CD14-positive monocyte (primary cell): Measurements from ENCODE around the gene LRP6. TPM values are rescaled to one million over a fixed set of nuclear protein-coding genes. Genes with fewer than 3 reads are reported as not detected.

Experiments used
- DNase-seq, 3 donors: peaks; one replicate each; pipeline ENCODE4 v3.0.0-alpha.2; 2011 to 2022
- H2AFZ ChIP-seq: 2 replicates; pipeline ENCODE4 v1.6.0; 2012; ENCODE audit warnings: mild to moderate bottlenecking, low read depth, low read length, inconsistent platforms; ENCODE audit not compliant: insufficient read depth, poor library complexity, severe bottlenecking
- H3K27ac ChIP-seq, 2 donors: 1 replicate in 1 of 2; 2 replicates in 1 of 2; pipeline ENCODE4 v1.5.1; 2012 to 2013; ENCODE audit warnings: low read length in 2 of 2, control low read depth in 1 of 2, inconsistent platforms in 1 of 2, low read depth in 1 of 2, mild to moderate bottlenecking in 1 of 2
- H3K27me3 ChIP-seq, 2 donors: one replicate each; pipeline versions ENCODE4 v1.6.0 to v1.6.1; 2011 to 2013; ENCODE audit warnings: low read length in 2 of 2; ENCODE audit not compliant: control insufficient read depth in 2 of 2, insufficient read depth in 2 of 2
- H3K36me3 ChIP-seq, 2 donors: replicated peaks in 1 of 2; 1 replicate in 1 of 2; 2 replicates in 1 of 2; pipeline versions ENCODE4 v1.5.1 to v1.6.1; 2012 to 2013; ENCODE audit warnings: low read length in 2 of 2, control low read depth in 1 of 2, inconsistent platforms in 1 of 2, mild to moderate bottlenecking in 1 of 2; ENCODE audit not compliant: insufficient read depth in 2 of 2, control insufficient read depth in 1 of 2
- H3K4me1 ChIP-seq, 2 donors: 1 replicate in 1 of 2; 2 replicates in 1 of 2; pipeline versions ENCODE4 v1.5.1 to v1.6.1; 2012 to 2013; ENCODE audit warnings: low read length in 2 of 2, control low read depth in 1 of 2, inconsistent platforms in 1 of 2, mild to moderate bottlenecking in 1 of 2, moderate library complexity in 1 of 2; ENCODE audit not compliant: insufficient read depth in 2 of 2, control insufficient read depth in 1 of 2
- H3K4me2 ChIP-seq: replicated peaks from 2 replicates; pipeline ENCODE3; 2012; ENCODE audit warnings: low read length, moderate library complexity, mild to moderate bottlenecking; ENCODE audit not compliant: poor library complexity, severe bottlenecking; ENCODE audit errors: extremely low read depth
- H3K4me3 ChIP-seq, 3 experiments: fragments of 200-600 bp in 1 of 3; sonication (generic) in 1 of 3; replicated peaks in 1 of 3; 1 replicate in 2 of 3; 2 replicates in 1 of 3; pipeline ENCODE4 v1.5.1; 2011 to 2013; ENCODE audit warnings: low read length in 3 of 3, mild to moderate bottlenecking in 3 of 3, control low read depth in 2 of 3, low read depth in 2 of 3, inconsistent platforms in 1 of 3, moderate library complexity in 1 of 3
- H3K79me2 ChIP-seq: 2 replicates; pipeline ENCODE4 v1.6.0; 2012; ENCODE audit warnings: mild to moderate bottlenecking, control low read depth, inconsistent platforms, low read length, moderate library complexity; ENCODE audit not compliant: insufficient read depth
- H3K9ac ChIP-seq: 2 replicates; pipeline ENCODE4 v1.6.0; 2017; ENCODE audit warnings: low read length, mild to moderate bottlenecking; ENCODE audit not compliant: insufficient read depth, poor library complexity, severe bottlenecking
- H3K9me3 ChIP-seq, 2 donors: replicated peaks in 1 of 2; 1 replicate in 1 of 2; 2 replicates in 1 of 2; pipeline versions ENCODE4 v1.5.1 to v1.6.1; 2012 to 2013; ENCODE audit warnings: low read length in 2 of 2, control low read depth in 1 of 2; ENCODE audit not compliant: control insufficient read depth in 1 of 2, insufficient read depth in 1 of 2
- H4K20me1 ChIP-seq: 2 replicates; pipeline ENCODE4 v1.6.0; 2012; ENCODE audit warnings: mild to moderate bottlenecking, low read length, control low read depth, moderate library complexity; ENCODE audit not compliant: insufficient read depth
- H3K27ac Mint-ChIP-seq, 7 donors: one replicate each; pipeline ENCODE4 v1.8.0; 2020; ENCODE audit warnings: mild to moderate bottlenecking in 7 of 7, mixed read lengths in 7 of 7, moderate library complexity in 6 of 7, inconsistent platforms in 2 of 7
- H3K27me3 Mint-ChIP-seq, 3 donors: one replicate each; pipeline ENCODE4 v1.8.0; 2021 to 2022; ENCODE audit warnings: low read depth in 3 of 3, mild to moderate bottlenecking in 3 of 3, mixed read lengths in 3 of 3, moderate library complexity in 3 of 3, inconsistent platforms in 1 of 3
- H3K36me3 Mint-ChIP-seq, 2 donors: one replicate each; pipeline ENCODE4 v1.8.0; 2020; ENCODE audit warnings: mixed read lengths in 2 of 2, inconsistent platforms in 1 of 2, mild to moderate bottlenecking in 1 of 2
- H3K4me1 Mint-ChIP-seq: one replicate; pipeline ENCODE4 v1.8.0; 2020; ENCODE audit warnings: mild to moderate bottlenecking, mixed read lengths
- H3K4me3 Mint-ChIP-seq, 2 donors: one replicate each; pipeline ENCODE4 v1.8.0; 2020; ENCODE audit warnings: mild to moderate bottlenecking in 2 of 2, mixed read lengths in 2 of 2, moderate library complexity in 1 of 2
- H3K9me3 Mint-ChIP-seq, 7 donors: one replicate each; pipeline ENCODE4 v1.8.0; 2020 to 2022; ENCODE audit warnings: mixed read lengths in 7 of 7, mild to moderate bottlenecking in 6 of 7, moderate library complexity in 6 of 7, inconsistent platforms in 2 of 7
- WGBS: methylation state at CpG from one replicate; pipeline ENCODE4 v1.1.5; 2013; ENCODE audit warnings: missing lambda C conversion rate; ENCODE audit not compliant: insufficient coverage; 5-methylcytosine and 5-hydroxymethylcytosine counted together
- intact Hi-C, 2 donors: fragments of 100-400 bp; cut with micrococcal nuclease; formaldehyde crosslinking; loops; one replicate each; pipeline versions ENCODE4 v1.15.0 to v1.15.1; 2023
- polyA plus RNA-seq, 3 donors: library from polyadenylated mRNA; depleted of rRNA in 1 of 3; unstranded in 2 of 3; stranded (reverse) in 1 of 3; fragments of 300-500 nt in 2 of 3; fragments of >200 nt in 1 of 3; fragmentation: Illumina TruSeq in 2 of 3; gene quantifications; 1 replicate in 2 of 3; 2 replicates in 1 of 3; pipeline ENCODE4 v1.2.3, GENCODE V29; 2012 to 2021
- TF ChIP-seq, protein P1 (sequence below): fragments of 200-600 bp; IDR thresholded peaks from one replicate; pipeline ENCODE4 v1.8.0; 2022; ENCODE audit warnings: antibody characterized with exemption, mild to moderate bottlenecking

Gene LRP6
- polyA plus RNA-seq, 3 donors = 0.08 TPM; not detected in 2

- Histone ChIP-seq H3K79me2 (no peaks in the 10 kb centered on the region), H3K4me3 (no peak overlapping the region), H3K27me3 (no peaks in the 10 kb centered on the region), H3K27ac (no peak overlapping the region), H3K9me3 (peaks cover 0 to 12% of the 10 kb centered on the region in 2 donors), H2AFZ (no peak overlapping the region), H4K20me1 (no peaks in the 10 kb centered on the region), H3K36me3 (no peaks in the 10 kb centered on the region), H3K9ac (no peak overlapping the region), H3K4me1 (no peaks in the 10 kb centered on the region), H3K4me2 (no peak overlapping the region)
- no CpG with 5 or more reads among the region's 1 CpG for WGBS
- intact Hi-C loops = no loop called here
- Mint-ChIP-seq H3K4me1 (no peaks in the 10 kb centered on the region), H3K36me3 (no peaks in the 10 kb centered on the region), H3K4me3 (no peak overlapping the region), H3K9me3 (peaks cover 3 to 19% (median 10%) of the 10 kb centered on the region in 7 donors), H3K27ac (no peak overlapping the region), H3K27me3 (peaks cover 0 to 2% (median 0%) of the 10 kb centered on the region in 3 donors)
- TF ChIP-seq, protein P1, sequence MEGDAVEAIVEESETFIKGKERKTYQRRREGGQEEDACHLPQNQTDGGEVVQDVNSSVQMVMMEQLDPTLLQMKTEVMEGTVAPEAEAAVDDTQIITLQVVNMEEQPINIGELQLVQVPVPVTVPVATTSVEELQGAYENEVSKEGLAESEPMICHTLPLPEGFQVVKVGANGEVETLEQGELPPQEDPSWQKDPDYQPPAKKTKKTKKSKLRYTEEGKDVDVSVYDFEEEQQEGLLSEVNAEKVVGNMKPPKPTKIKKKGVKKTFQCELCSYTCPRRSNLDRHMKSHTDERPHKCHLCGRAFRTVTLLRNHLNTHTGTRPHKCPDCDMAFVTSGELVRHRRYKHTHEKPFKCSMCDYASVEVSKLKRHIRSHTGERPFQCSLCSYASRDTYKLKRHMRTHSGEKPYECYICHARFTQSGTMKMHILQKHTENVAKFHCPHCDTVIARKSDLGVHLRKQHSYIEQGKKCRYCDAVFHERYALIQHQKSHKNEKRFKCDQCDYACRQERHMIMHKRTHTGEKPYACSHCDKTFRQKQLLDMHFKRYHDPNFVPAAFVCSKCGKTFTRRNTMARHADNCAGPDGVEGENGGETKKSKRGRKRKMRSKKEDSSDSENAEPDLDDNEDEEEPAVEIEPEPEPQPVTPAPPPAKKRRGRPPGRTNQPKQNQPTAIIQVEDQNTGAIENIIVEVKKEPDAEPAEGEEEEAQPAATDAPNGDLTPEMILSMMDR = no peak
- DNase-seq = no peak
These were observed 68.7 kb downstream of the LRP6 start for GRCh38 chr12:12198124-12198523.

- intact Hi-C loops = no loop called here
- H3K4me3 ChIP-seq = no peak overlapping the region
- H3K9me3 ChIP-seq = peaks cover 0 to 12% of the 10 kb centered on the region in 2 donors
- DNase-seq = no peak
- H3K27ac ChIP-seq = no peak overlapping the region
- Mint-ChIP-seq H3K4me1 (no peaks in the 10 kb centered on the region), H3K9me3 (peaks cover 3 to 19% (median 10%) of the 10 kb centered on the region in 7 donors), H3K36me3 (no peaks in the 10 kb centered on the region), H3K27me3 (no peaks in the 10 kb centered on the region), H3K27ac (no peak overlapping the region), H3K4me3 (no peak overlapping the region)
- H3K4me1 ChIP-seq = no peaks in the 10 kb centered on the region
- WGBS = no CpG with 5 or more reads among the region's 1 CpG
- H4K20me1 ChIP-seq = no peaks in the 10 kb centered on the region
- TF ChIP-seq, protein P1 = no peak
- no peak overlapping the region for H2AFZ ChIP-seq
- H3K4me2 ChIP-seq = no peak overlapping the region
- H3K79me2 ChIP-seq = no peaks in the 10 kb centered on the region
- H3K27me3 ChIP-seq = no peaks in the 10 kb centered on the region
- H3K9ac ChIP-seq = no peak overlapping the region
- no peaks in the 10 kb centered on the region for H3K36me3 ChIP-seq
These were observed 69.7 kb downstream of the LRP6 start for GRCh38 chr12:12197128-12197527.
